Neural progenitor cell (in vitro differentiated cells): ENCODE measurements around the gene UBLCP1.

ENCODE experiments used
- CTCF ChIP-seq: fragments of 200-600 bp; sonication (generic); IDR thresholded peaks from 2 replicates; pipeline ENCODE4 v1.5.1; 2017; ENCODE audit warnings: antibody characterized with exemption, mild to moderate bottlenecking
- EZH2 ChIP-seq: fragments of 200-600 bp; sonication (generic); IDR thresholded peaks from 2 replicates; pipeline ENCODE4 v1.6.1; 2017; ENCODE audit warnings: antibody characterized with exemption, mild to moderate bottlenecking, moderate library complexity

GRCh38 chr5:159331093-159331973, 68.2 kb downstream of the UBLCP1 start:
- peak; percentile 92 for TF ChIP-seq CTCF
- TF ChIP-seq EZH2 = peak; percentile 26
